Activated B cell treated with CpG ODN at 0.5 μM for 24 hours (primary cell): ENCODE measurements around the gene CDRT15. TPM values are rescaled to one million over a fixed set of nuclear protein-coding genes. Genes with fewer than 3 reads are reported as not detected.

Experiments used
- ATAC-seq: fragments of 200-7000 bp; cut with Tn5 transposase; one replicate; pipeline ENCODE4 v1.10.0; 2021; ENCODE audit warnings: low read depth, mild to moderate bottlenecking, moderate library complexity
- CTCF ChIA-PET: fragments of 350-600 bp; sonication (Branson Sonifier 250); formaldehyde crosslinking; loops from one replicate; lab custom pipeline; 2021; ENCODE audit warnings: antibody characterized with exemption; lab: Charles Lee
- POLR2A ChIA-PET: fragments of 350-600 bp; sonication (Branson Sonifier 250); formaldehyde crosslinking; loops from one replicate; lab custom pipeline; 2021; ENCODE audit warnings: antibody characterized with exemption; lab: Charles Lee
- DNase-seq: peaks from one replicate; pipeline ENCODE4 v3.0.0; 2022
- H3K27ac Mint-ChIP-seq: one replicate; pipeline ENCODE4 v1.8.0; 2020; ENCODE audit warnings: mixed read lengths
- H3K27me3 Mint-ChIP-seq: one replicate; pipeline ENCODE4 v1.8.0; 2021; ENCODE audit warnings: mixed read lengths
- H3K36me3 Mint-ChIP-seq: one replicate; pipeline ENCODE4 v1.8.0; 2021; ENCODE audit warnings: low read depth, mixed read lengths
- H3K4me1 Mint-ChIP-seq: one replicate; pipeline ENCODE4 v1.8.0; 2021; ENCODE audit warnings: mixed read lengths
- H3K4me3 Mint-ChIP-seq: one replicate; pipeline ENCODE4 v1.8.0; 2020; ENCODE audit warnings: mild to moderate bottlenecking, mixed read lengths
- H3K9me3 Mint-ChIP-seq: one replicate; pipeline ENCODE4 v1.8.0; 2020; ENCODE audit warnings: mixed read lengths
- intact Hi-C: fragments of 100-400 bp; cut with micrococcal nuclease; formaldehyde crosslinking; loops from one replicate; pipeline ENCODE4 v1.15.1; 2024
- total RNA-seq: library from RNA; stranded (reverse); gene quantifications from 2 replicates; pipeline ENCODE4 v1.2.3, GENCODE V29; 2022
- TF ChIP-seq, protein P1 (sequence below): fragments of 200-600 bp; IDR thresholded peaks from one replicate; pipeline ENCODE4 v1.8.0; 2022; ENCODE audit warnings: antibody characterized with exemption, mild to moderate bottlenecking

CDRT15 gene
- total RNA-seq, 1 donor from 2014 or later: not detected

DNA sequence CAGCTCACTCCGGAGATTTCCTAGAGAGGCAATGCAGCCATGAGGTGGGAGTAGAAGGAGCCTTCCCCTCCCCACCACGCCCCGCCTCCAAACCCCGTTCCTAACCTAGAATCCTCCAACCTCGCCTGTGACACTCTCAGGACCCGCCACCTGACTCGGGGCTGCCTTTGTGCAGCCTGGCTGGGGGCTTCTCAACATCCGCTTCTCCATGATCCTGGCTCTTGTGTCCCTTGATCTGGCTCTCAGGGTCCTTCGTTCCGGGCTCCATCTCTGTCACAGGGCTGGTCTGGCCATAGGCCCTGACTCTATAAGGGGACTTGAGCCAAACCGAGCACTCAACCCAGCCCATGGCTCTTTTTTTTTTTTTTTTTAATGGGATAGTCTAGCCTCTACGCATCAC, 24.3 kb downstream of the CDRT15 start:
- Mint-ChIP-seq H3K27ac (no peak overlapping the region), H3K36me3 (peaks cover 41% of the 10 kb centered on the region)

DNA sequence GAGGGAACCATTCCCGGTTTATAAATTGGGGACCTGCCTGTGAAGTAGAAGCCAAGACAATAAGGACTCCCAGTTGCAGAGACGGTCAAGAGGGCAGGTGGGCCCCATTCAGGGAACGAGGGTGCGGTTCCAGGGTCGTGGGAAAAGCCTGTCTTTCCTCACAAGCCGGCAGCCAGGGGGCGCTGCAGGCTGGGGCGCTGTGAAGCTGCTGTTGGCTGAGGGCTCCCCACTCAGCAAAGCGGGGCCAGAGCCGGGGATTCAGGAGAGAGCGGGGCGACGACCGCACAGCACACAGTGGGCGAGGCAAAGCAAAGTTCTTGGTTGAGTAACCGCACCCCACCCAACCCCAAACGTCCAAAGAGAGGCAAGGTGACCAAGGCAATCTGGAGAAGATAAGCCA, 24.9 kb downstream of the CDRT15 start:
- H3K27me3 Mint-ChIP-seq: no peaks in the 10 kb centered on the region
- H3K9me3 Mint-ChIP-seq: peaks cover 13% of the 10 kb centered on the region
- peaks cover 47% of the 10 kb centered on the region for H3K36me3 Mint-ChIP-seq
- intact Hi-C loops: loop anchor here (1.0 to 10.0 kb wide), 4 partner anchors 90 to 714 kb away; partner anchors contain the start of gene HS3ST3B1
- H3K4me3 Mint-ChIP-seq: no peak overlapping the region
- H3K4me1 Mint-ChIP-seq: no peaks in the 10 kb centered on the region
- TF ChIP-seq, protein P1, sequence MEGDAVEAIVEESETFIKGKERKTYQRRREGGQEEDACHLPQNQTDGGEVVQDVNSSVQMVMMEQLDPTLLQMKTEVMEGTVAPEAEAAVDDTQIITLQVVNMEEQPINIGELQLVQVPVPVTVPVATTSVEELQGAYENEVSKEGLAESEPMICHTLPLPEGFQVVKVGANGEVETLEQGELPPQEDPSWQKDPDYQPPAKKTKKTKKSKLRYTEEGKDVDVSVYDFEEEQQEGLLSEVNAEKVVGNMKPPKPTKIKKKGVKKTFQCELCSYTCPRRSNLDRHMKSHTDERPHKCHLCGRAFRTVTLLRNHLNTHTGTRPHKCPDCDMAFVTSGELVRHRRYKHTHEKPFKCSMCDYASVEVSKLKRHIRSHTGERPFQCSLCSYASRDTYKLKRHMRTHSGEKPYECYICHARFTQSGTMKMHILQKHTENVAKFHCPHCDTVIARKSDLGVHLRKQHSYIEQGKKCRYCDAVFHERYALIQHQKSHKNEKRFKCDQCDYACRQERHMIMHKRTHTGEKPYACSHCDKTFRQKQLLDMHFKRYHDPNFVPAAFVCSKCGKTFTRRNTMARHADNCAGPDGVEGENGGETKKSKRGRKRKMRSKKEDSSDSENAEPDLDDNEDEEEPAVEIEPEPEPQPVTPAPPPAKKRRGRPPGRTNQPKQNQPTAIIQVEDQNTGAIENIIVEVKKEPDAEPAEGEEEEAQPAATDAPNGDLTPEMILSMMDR: no peak
- H3K27ac Mint-ChIP-seq: no peak overlapping the region
- ChIA-PET POLR2A (no interaction called here), CTCF (interaction anchor here (1.5 kb wide), 1 partner anchor 714 kb away, joined by 8 read pairs; no protein-coding TSS in a partner anchor)
- DNase-seq (peak; percentile 21), ATAC-seq (no peak)

More for the DNA sequence above, 24.3 kb downstream of the CDRT15 start:
- TF ChIP-seq, protein P1: no peak
- no peak for DNase-seq
- ChIA-PET POLR2A (no interaction called here), CTCF (interaction anchor here (1.5 kb wide), 1 partner anchor 714 kb away, joined by 8 read pairs; no protein-coding TSS in a partner anchor)
- no peak for ATAC-seq
- no peaks in the 10 kb centered on the region for H3K4me1 Mint-ChIP-seq
- H3K9me3 Mint-ChIP-seq: peaks cover 13% of the 10 kb centered on the region
- intact Hi-C loops: loop anchor here (5.0 to 10.0 kb wide), 3 partner anchors 90 to 618 kb away; partner anchors contain the start of gene HS3ST3B1
- no peak overlapping the region for H3K4me3 Mint-ChIP-seq
- H3K27me3 Mint-ChIP-seq: no peaks in the 10 kb centered on the region

DNA sequence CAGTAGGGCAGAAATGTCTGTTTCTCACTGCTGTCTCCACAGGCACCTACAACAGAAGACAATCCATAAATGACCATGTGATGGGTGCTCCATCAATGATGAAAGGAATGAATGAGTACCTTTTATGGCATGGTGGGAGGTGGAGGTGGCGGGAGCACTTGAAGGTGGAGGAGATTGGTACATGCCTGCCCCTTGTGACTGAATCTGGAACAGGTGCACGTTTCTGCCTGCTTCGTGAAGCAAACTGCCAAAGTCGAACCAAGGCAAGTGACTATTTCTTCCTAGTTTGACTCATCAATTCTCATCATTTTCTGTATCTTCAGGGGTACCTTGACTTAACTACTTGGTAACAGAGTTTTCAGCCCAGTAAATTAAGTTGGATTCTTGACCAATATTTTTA, 25.4 kb downstream of the CDRT15 start:
- peaks cover 13% of the 10 kb centered on the region for H3K9me3 Mint-ChIP-seq
- TF ChIP-seq, protein P1: no peak
- ChIA-PET POLR2A (no interaction called here), CTCF (interaction anchor here (1.5 kb wide), 1 partner anchor 715 kb away, joined by 8 read pairs; no protein-coding TSS in a partner anchor)
- H3K27me3 Mint-ChIP-seq: no peaks in the 10 kb centered on the region
- DNase-seq: no peak
- intact Hi-C loops: loop anchor here (1.0 to 10.0 kb wide), 4 partner anchors 91 to 715 kb away; partner anchors contain the start of gene HS3ST3B1
- H3K27ac Mint-ChIP-seq: no peak overlapping the region
- H3K4me1 Mint-ChIP-seq: no peaks in the 10 kb centered on the region
- no peak overlapping the region for H3K4me3 Mint-ChIP-seq
- ATAC-seq: no peak
- H3K36me3 Mint-ChIP-seq: peaks cover 52% of the 10 kb centered on the region

DNA sequence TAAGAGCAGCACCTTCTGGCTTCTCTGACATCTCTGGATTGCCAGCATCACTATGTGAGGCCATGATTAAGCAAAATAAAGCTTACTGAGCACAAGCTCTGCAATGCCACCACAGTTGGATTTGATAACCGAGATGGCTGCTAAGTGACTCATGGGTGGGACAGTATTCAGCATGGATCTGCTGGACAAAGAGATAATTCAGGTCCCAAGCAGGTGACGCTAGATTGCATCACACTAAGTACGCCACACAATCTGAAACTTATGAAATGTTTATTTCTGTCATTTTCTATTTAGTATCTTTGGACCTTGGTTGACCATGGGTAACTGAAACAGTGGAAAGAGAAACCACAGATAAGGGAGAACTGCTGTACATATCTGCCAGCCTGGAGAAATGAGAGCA, 27.4 kb downstream of the CDRT15 start:
- TF ChIP-seq, protein P1: no peak
- Mint-ChIP-seq H3K4me3 (no peak overlapping the region), H3K27me3 (no peaks in the 10 kb centered on the region), H3K36me3 (peaks cover 68% of the 10 kb centered on the region), H3K27ac (no peak overlapping the region), H3K4me1 (no peaks in the 10 kb centered on the region), H3K9me3 (peaks cover 13% of the 10 kb centered on the region)
- DNase-seq: no peak
- ChIA-PET POLR2A (no interaction called here), CTCF (no interaction called here)
- intact Hi-C loops: no loop called here
- ATAC-seq: no peak

DNA sequence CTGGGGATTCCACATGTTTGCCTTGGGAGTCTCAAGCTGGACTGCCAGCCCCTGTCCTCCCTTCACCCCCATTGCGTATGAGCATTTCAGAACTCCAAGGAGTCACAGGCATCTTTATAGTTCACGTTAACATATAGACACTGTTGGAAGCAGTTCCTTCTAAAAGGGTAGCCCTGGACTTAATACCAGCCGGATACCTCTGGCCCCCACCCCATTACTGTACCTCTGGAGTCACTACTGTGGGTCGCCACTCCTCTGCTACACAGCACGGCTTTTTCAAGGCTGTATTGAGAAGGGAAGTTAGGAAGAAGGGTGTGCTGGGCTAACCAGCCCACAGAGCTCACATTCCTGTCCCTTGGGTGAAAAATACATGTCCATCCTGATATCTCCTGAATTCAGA, 28.9 kb downstream of the CDRT15 start:
- ChIA-PET POLR2A (no interaction called here), CTCF (no interaction called here)
- Mint-ChIP-seq H3K36me3 (peaks cover 79% of the 10 kb centered on the region), H3K27me3 (peaks cover 2% of the 10 kb centered on the region), H3K9me3 (peaks cover 13% of the 10 kb centered on the region), H3K4me3 (no peak overlapping the region), H3K27ac (no peak overlapping the region), H3K4me1 (no peaks in the 10 kb centered on the region)
- TF ChIP-seq, protein P1: no peak
- no peak for ATAC-seq
- intact Hi-C loops: no loop called here
- DNase-seq: no peak
